ENCODE measurements around the gene IER3. TPM values are rescaled to one million over a fixed set of nuclear protein-coding genes. Genes with fewer than 3 reads are reported as not detected.

Gene IER3
- total and polyA plus RNA-seq, 2 of the 13 experiments (the other 11 are each of a cell fraction or from before 2014, with no cell fraction given) = 51.1 to 131 TPM

- 0 out of 2 replicates have a peak, but pooled peaks have one; percentile 42 for TF ChIP-seq ZNF337 (CRISPR knock-in tag; IDR thresholded peaks at IDR 0.05; ENCODE audit: borderline replicate concordance, low read depth)
- no peak for TF ChIP-seq ZNF776 (CRISPR knock-in tag; IDR thresholded peaks at IDR 0.05)
- peak; percentile 48 for TF ChIP-seq SALL1 (CRISPR knock-in tag; IDR thresholded peaks at IDR 0.05)
- TF ChIP-seq TIGD3 (CRISPR knock-in tag; IDR thresholded peaks at IDR 0.05; ENCODE audit: borderline replicate concordance) = no peak
- no peak for TF ChIP-seq XRCC5 (optimal IDR thresholded peaks at IDR 0.05; ENCODE audit: low read length)
- peak; percentile 16; the same call in 1 of the 2 replicates for TF ChIP-seq ZNF503 (CRISPR knock-in tag; IDR thresholded peaks at IDR 0.05)
- peak; percentile 33; the same call in 1 of the 2 replicates for TF ChIP-seq ZFY (CRISPR knock-in tag; IDR thresholded peaks at IDR 0.05)
- TF ChIP-seq CBX5 (CRISPR knock-in tag; IDR thresholded peaks at IDR 0.05; ENCODE audit: borderline replicate concordance) = peak; percentile 45; the same call in 1 of the 2 replicates
- no peak for TF ChIP-seq NCOA1 (CRISPR knock-in tag; IDR thresholded peaks at IDR 0.05)
- TF ChIP-seq ARID4A (CRISPR knock-in tag; IDR thresholded peaks at IDR 0.05; ENCODE audit: borderline replicate concordance) = peak; percentile 44; the same call in 1 of the 2 replicates
- TF ChIP-seq SMC3 (IDR thresholded peaks at IDR 0.05; ENCODE audit: low read length) = no peak; the same call in 1 of the 2 replicates
- TF ChIP-seq ZC3H13 (CRISPR knock-in tag; IDR thresholded peaks at IDR 0.05) = peak; percentile 86; the same call in 1 of the 2 replicates
- TF ChIP-seq ZNF441 (CRISPR knock-in tag; IDR thresholded peaks at IDR 0.05; ENCODE audit: borderline replicate concordance) = peak; percentile 70
- TF ChIP-seq KAT7 (CRISPR knock-in tag; IDR thresholded peaks at IDR 0.05; ENCODE audit: borderline replicate concordance) = peak; percentile 64; the same call in 1 of the 2 replicates
- no peak for TF ChIP-seq ZC3H4 (CRISPR knock-in tag; IDR thresholded peaks at IDR 0.05; ENCODE audit: borderline replicate concordance)
- TF ChIP-seq REST (IDR thresholded peaks at IDR 0.05; ENCODE audit: borderline replicate concordance in 1 of 2, low read depth in 1 of 2, low read length in 2 of 2) = peak in 1 of 2 experiments; percentile 64; a peak in 1 of 4 replicates
- TF ChIP-seq ZNF235 (CRISPR knock-in tag; IDR thresholded peaks at IDR 0.05; ENCODE audit: borderline replicate concordance) = 0 out of 2 replicates have a peak, but pooled peaks have one; percentile 60
Measured at GRCh38 chr6:30748851-30749540, 4.6 kb upstream of the IER3 start (continued).
